NCI-H748 (cell line): ENCODE results near the gene PID1.

Source experiments
- DNase-seq: peaks from one replicate; lab custom pipeline; 2025; ENCODE audit not compliant: unreplicated experiment; lab: John Stamatoyannopoulos, UW

The PID1 gene

DNA sequence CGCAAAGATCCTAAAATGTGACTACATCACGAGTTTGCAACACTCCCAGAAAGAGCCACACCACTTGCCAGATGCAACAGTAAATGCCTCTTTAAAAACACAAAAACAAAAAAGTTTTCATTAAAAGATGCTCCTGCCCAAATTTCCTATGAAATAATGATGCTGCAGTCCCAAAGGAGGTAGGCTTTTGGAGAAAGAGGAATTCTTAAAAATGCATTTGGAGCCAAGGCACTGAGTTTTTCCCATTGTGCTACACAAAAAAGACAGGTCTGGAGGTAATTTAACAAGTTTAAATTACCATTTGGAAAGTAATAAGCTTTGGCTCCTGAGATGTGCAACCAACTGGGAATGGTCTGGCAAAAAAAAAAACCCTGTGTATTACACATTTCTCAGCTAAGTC, 145.0 kb downstream of the PID1 start:
- no peak for DNase-seq

DNA sequence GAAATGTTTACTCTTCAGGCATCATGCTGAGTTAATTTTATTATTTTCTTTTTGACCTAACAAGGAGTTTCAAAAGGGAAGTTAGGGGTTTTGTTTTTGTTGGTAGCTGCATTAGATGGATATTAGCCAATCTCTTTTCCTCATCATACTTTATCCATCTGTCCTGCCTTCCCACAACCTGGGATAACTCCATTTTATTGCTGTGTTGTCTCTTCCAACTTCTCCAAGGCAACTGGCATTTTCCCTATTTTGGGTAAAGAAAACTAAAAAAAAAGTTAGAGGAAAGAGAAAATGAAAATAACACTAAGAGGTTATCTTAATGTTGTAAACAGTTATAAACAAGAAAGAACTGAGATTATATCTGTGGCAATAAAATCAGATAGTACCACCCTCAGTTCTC, 147.0 kb downstream of the PID1 start:
- DNase-seq, result no peak

DNA sequence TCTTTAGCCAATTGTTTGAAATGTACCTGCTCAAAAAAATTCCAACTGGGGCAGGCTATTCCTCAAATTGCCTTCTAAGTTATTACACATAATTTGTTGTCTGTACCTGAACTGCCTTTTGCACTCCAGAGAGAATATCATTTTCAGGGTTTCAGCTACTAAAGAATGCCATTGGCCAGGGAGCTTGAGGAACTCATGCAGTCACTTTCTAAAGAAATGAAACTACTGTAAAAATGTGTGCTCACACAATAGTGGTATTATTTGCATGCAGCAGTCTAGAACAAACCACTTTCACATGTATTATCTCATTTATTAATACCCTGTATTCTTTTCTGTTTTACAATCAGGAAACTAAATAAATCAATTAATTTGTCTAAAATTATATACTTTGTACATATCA, 152.2 kb downstream of the PID1 start:
- no peak for DNase-seq

DNA sequence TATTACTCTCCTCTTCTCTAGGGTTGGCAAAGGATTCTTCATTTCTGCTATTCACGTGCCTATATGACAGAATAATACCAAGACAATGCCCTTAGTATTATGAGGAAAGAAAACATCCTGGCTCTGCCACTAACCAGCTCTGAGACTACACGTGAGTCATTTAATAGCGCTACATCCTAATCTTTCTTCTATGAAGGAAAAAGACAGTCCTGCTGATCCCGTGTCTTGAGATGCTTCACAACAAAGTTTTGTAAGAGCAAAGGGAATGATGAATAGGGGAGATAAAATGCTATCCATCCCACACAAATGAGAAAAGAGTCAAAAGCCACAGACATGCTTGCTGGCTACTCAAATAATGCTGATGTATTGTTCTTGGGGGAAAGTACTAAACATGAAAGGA, 152.8 kb downstream of the PID1 start:
- no peak for DNase-seq

DNA sequence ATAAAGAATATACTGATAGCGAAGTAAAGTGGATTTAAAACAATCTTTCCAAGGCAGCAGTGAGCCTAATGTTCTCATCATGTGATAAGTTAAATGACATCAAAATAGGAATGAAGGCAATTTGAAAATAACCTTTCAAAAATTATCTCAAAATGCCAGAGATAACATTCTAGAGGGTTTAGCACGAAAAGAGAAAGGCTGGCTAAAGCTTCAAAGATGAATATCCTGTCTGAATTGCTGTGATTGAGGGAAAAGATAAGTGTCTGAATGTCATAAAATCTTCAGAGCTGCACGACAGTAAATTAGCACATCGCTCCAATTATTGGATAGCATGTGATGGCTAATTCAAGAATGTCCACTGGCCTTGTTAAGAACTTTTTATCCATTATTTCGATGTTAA, 159.3 kb downstream of the PID1 start:
- no peak for DNase-seq

DNA sequence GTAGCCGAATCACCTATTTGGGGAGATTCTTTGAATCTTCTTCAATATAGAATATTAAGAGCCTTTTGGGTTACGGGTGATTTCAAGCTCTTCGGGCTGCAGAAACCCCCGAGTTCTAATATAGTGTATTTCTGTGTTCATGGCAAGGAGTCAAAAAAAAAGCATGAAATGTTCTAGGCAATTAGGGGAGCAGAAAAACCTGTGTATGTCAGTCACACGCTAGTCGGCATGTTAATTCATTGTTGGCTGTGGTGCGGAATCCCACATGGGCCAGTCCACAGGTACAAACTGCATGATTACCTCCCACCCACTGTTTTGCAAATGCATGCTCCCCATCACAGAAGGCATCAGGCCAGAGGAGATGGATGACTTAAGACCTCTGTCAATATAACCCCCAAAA, 161.9 kb downstream of the PID1 start:
- DNase-seq, result no peak

DNA sequence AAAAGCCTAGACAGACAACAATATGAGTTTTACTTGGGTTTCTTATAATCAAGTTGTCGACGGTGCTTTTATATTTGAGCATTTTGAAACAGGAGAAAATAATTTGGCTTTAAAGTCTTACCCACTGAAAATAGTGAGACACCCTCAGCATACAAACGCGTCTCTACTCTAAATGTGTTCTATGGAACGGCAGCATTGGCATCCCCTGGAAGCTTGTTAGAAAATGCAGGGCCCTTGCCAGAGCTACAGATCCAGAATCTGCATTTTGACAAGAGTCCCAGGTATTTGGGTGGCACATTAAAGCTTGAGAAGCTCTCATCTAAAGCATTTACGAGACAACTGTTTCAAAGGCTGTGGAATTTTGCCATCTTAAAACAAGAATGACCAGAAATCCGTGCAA, 163.5 kb downstream of the PID1 start:
- DNase-seq, result no peak

DNA sequence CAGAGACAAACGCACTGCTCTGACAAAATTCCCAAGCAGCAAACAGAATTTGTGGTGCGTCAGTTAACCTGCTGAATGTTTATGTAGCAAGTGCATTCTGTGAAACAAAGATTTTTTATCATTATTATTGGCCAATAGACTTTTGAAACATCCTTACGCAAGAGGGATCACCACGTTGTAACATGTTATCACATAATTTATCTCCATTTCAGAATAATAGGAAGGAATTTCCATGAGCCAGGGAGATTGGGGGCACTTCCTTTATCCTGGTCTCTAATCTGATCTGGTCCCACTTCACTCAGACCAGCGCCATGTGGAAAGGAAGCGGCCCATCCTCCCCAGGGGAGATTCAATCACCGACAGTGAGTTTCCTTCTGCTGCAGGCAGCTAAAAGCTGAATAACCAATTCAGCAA, 166.1 kb downstream of the PID1 start:
- no peak for DNase-seq

DNA sequence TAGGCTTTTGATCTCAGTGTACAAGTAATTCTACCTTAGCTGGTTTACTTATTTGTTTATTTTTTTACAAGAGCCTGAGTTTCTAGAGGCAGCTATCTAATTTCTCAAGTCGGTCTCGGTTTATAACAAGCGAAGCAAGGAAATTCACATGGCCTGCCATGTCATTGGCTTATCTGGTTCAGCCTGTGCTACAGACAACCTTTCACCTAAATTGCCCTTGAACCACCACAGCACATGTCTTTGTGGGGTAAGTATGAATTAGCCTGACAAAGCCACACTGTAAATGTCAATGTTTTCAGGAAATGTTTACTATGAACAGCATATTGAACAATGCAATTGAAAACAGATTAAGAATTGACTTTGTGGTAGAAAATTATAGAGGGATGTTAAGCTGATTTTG, 167.1 kb downstream of the PID1 start:
- DNase-seq, result no peak

DNA sequence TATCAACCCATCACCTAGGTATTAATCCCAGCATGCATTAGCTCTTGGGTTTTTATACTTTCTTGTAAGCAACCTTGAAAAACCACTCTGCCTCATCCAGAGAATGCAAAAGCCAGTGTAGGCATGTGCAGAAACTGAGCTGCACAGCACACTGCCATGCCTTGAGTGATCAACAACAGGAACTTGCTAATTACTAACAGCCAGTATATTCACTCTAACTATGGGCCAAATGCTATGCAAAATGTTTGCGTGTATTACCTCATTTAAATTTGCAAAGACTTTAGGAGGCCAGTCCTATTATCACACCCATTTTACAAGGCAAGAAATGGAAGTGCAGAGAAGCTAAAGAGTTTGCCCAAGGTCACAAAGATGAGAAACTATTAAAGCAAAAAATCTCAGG, 169.8 kb downstream of the PID1 start:
- no peak for DNase-seq

DNA sequence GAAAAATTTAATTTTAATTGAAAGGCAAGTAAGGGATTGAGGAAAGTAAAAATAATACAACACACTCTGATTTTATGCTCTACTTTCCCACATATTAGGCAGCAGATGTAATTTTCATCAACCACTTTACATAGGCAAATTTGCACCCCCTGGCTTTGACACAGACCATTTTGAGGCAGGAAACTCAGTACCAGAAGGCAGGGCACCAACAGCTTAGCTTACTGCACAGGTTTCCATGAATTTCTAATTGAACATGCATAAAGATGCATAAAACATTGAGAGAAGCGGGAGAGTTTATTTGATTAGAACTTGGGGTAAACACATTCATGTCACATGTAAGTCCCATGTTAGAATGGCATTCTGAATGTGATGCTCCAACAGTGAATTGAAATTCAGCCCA, 171.9 kb downstream of the PID1 start:
- DNase-seq, result no peak

DNA sequence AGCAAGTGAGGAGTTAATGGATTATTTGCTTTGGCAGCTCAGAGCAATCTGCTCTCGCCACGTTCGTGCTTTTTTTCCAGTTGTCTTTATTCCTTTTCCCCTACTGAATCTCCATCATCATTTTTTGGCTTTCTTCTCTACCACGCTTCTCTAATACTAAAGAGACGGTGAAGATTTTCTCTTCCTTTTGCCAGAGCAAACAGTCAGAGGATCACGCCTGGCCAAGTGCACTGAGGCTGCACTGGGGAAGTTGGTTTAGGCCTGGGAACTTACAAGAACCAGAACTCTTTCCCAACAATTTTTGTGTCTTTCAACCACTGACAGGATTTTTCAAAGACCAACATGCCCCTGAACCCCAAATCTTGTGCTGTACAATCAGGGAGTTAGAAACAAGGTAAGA, 172.3 kb downstream of the PID1 start:
- DNase-seq, result no peak

DNA sequence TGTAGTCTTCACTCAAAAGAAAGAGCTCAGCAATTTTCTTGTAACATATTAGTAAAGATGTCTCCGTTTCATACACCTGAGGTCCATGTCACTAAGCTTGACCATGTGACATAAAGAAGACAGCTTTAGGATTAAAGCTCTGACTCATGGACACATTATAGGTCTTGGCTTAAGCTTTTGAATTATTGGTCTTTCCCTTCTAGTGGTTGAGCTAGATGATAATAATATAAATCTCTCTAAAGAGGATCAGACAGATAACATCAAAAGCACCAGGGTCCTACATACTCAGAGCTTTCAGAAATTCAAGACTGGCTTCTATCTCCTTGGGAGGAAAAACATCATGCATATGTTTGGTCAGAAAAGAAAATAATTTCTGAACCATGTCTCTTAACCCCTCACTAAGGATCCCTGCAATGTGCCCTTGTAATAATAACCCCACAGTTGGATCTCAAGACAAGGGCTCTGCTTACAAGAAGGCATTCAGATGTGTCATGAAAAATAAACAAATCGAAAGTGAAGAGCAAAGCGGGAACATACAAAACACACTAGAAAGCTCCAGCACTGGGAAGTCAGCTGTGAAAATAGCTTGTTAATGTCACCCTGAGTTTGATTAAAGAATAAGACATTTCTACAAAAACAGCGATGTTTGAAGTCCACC, 174.5 kb downstream of the PID1 start:
- no peak for DNase-seq

DNA sequence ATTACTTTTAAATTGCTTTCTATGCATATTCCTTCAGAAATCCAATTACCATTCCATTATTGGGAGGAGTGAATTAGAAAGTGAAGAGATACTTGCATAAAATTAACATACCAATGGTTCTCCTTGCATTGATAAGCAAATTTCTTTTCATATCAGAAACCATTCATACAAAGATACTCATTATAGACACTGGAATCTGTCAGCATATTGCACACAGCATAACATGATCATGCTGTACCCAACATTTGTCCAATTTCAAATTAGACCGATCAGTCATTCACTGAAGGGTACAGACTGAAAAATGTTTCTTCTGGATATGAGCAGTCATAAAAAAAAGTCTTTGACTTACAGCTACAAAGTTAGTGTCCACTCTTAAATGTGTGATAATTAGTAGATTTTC, 175.6 kb downstream of the PID1 start:
- DNase-seq, result no peak

DNA sequence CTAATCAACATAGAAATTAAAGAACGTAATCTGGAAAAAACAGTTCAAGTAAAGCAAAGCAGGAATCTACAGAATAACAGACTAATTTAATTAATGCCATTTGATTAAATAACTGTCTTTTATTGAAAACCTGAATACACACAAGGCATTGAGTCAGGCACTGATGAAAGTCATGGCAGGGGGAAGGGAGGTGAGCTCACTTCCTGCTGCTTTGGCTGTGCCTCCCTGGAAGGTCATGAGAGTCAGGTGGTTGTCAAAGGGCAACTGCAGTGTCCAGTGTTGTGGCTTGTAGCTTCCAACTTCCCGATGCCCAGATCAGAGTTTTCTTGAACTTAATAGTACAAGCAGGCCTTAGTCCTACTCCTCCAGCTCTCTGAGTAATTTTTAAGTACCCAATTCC, 180.9 kb downstream of the PID1 start:
- peak; percentile 17 for DNase-seq

DNA sequence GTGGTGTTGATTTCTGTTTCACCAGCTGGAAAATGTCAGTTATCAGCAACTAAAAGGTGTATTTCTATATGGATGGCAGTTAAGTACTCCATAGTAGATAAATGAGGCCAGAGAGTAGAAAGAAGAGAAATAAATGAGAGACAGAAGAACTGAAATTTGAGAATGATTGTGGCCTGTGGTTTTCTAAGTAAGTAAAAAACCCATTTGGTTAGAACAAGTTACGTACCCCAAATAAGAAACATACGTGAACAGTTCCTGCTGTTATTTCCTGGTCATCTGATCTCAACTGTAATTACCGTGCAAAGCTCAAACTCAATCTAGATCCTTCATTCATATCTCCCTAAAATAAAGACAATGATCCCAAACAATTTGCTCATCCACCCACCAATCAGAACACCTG, 181.3 kb downstream of the PID1 start:
- DNase-seq, result peak; percentile 12

DNA sequence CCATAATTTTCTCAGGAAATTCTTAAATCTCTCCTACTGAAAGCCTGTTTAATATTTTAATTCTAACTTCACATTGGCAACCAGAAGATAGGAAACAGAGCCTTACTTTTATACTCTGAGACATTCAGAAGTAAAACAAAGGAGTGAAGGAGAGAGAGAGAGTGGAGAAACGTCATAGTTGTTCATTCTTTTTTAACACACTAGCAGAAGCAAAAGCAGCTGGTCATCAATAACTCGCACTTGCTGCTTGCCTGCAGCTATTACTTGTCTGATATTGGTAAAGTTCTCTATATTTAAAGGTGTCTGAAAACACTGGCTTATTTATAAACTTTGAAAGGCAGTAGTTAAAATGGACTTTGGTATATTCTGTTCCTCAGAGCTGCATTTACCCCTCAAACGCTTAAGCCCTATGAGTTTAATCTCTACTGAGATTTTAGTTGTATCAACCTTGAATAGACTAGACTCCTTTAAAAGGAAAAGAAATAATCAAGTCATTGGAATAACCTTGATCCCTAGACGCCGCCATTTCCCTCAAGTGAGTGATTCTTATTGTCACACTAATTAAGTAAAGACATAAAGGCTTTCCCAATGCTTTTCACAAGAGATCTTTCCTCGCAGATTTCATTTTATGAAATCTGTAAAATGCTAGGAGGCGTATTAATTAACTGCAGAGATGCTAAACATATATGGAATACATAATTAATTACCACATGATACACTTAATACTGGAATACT, 182.0 kb downstream of the PID1 start:
- no peak for DNase-seq

DNA sequence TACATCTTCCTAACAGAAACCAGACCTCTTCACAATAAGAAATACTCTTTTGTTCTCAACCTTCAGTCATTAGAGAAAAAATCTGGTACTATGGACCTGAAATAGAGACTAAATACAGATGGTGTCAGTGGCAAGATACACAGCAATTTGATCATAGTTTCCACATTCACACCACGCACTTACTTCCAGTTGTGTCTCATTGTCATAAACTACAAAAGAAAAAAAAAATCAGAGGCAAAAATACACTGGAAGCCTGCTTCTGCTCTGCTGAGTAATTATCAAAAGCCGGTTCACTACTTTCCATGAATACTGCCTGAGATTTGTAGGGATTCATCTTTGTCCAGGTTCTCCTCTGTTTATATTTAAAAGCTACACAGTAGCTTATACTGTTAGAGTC, 182.6 kb downstream of the PID1 start:
- DNase-seq, result no peak

DNA sequence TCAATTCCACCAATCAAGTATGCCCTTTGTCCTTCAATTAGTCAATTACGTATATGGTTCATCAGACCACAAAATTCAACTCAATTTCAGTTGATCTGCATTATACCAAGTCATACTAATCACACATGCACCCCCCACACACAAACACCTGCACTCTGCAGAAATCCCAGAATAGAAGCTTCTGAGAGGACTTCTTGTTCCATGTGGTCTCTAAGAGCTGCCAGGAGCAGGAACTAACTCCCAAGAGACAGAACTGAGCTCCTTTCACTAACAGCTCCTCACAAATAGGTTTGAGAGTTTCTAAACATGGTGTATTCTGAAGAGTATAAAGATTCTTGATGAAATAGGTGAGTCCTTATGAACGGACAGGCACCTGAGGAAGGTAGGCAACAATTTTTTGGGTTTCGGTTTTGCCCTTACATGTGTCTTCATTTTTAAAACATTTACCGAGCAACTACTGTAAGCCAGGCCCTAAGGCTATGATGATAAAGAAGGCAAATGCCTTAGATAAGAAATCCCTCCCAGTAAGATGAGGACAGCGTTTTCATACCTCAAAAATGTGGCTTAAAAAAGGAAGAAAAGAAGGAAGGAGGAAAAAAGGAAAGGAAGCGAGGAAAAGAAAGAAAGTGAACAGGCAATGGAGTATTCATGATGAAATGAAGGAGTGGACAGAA, 183.1 kb downstream of the PID1 start:
- no peak for DNase-seq

DNA sequence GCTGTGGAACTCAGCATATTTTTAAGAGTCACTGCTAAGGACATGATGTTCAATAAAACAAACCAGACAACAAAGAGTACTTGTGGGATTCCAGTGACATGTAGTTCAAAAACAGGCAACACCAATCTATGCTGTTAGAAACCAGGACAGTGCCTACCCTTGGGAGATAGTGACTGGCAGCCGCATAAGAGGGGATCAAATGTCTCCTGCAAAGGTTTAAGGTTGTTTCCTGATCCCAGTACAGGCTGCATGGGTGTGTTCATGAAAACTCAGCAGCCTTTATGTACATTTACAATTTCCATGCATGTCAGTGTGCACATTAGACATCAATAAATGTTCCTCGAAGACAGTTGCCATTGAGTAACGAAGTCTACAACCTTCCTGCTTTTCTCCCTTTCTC, 183.8 kb downstream of the PID1 start:
- no peak for DNase-seq

DNA sequence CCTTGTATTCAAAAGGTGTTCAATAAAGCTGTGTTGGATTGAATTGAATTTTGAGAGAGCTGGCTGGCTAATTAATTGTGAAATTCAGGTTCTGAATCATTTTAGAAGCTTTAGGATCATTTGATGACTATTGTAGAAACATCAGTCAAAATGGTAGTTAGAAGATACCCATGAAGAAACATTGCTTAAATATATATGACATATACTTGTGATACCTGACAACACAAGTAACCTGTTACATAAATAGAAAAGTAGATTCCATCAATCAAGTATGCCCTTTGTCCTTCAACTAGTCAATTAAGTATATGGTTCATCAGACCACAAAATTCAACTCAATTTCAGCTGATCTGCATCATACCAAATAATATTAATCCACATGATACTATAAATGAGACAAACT, 185.6 kb downstream of the PID1 start:
- DNase-seq, result no peak

DNA sequence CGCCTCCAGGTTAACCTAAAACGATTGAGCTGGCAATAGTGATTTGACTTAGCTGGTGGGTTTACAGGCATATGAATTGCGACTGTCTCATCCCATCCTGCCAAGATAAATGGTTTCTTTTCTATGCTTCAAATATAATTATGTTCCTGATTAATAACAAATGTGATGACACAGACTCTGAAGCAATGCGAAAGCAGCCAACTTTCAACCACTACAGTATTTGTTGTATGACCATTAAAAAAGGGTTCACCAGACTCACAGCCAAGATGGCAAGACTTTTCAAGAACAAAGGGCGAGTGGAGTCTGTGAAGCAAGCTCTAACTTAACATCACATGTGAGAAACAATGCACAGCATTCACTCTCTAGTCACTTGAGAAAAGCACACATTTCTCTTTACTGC, 186.6 kb downstream of the PID1 start:
- no peak for DNase-seq
